Neural cell (in vitro differentiated cells): ENCODE results near the gene SLC2A10. TPM values are rescaled to one million over a fixed set of nuclear protein-coding genes. Genes with fewer than 3 reads are reported as not detected.

Experiments
- H2AFZ ChIP-seq: fragments of 200-600, 300-800 bp; sonication (generic), shearing (Covaris generic); 2 replicates; pipeline ENCODE4 v1.6.0; 2014; ENCODE audit warnings: low read depth, mild to moderate bottlenecking, antibody characterized with exemption, low read length, moderate library complexity
- H3F3A ChIP-seq: fragments of 200-600 bp; shearing (Covaris generic); 2 replicates; pipeline ENCODE4 v1.6.1; 2016; ENCODE audit warnings: mild to moderate bottlenecking, moderate library complexity, mixed read lengths, antibody characterized with exemption, low read length; ENCODE audit not compliant: insufficient read depth, poor library complexity, severe bottlenecking
- H3K27ac ChIP-seq: fragments of 200-600, 300-800 bp; sonication (generic), shearing (Covaris generic); 2 replicates; pipeline ENCODE4 v1.5.1; 2014; ENCODE audit warnings: mild to moderate bottlenecking, low read length, moderate library complexity
- H3K27me3 ChIP-seq: fragments of 300-800, 200-600 bp; sonication (generic), shearing (Covaris generic); 2 replicates; pipeline ENCODE4 v1.6.0; 2014; ENCODE audit warnings: mild to moderate bottlenecking, low read depth, low read length, moderate library complexity; ENCODE audit not compliant: insufficient read depth
- H3K36me3 ChIP-seq: fragments of 300-800, 200-600 bp; sonication (generic), shearing (Covaris generic); 2 replicates; pipeline ENCODE4 v1.5.1; 2014; ENCODE audit warnings: mild to moderate bottlenecking, antibody characterized with exemption, low read length, moderate library complexity; ENCODE audit not compliant: insufficient read depth
- H3K4me2 ChIP-seq: fragments of 300-800, 200-600 bp; sonication (generic), shearing (Covaris generic); 2 replicates; pipeline ENCODE4 v1.6.0; 2014; ENCODE audit warnings: mild to moderate bottlenecking, low read length
- H3K4me3 ChIP-seq: fragments of 300-800, 200-600 bp; sonication (generic), shearing (Covaris generic); 2 replicates; pipeline ENCODE4 v1.5.1; 2014; ENCODE audit warnings: mild to moderate bottlenecking, low read length, moderate library complexity
- H3K79me2 ChIP-seq: fragments of 200-600 bp; shearing (Covaris generic); replicated peaks from 2 replicates; pipeline ENCODE4 v1.6.0; 2014; ENCODE audit warnings: mild to moderate bottlenecking, low read length, moderate library complexity; ENCODE audit not compliant: insufficient read depth
- H3K9ac ChIP-seq: fragments of 300-800, 200-600 bp; sonication (generic), shearing (Covaris generic); 2 replicates; pipeline ENCODE4 v1.6.1; 2016; ENCODE audit warnings: mild to moderate bottlenecking, low read length, mixed read lengths
- H3K9me2 ChIP-seq: fragments of 200-600 bp; shearing (Covaris generic); 2 replicates; pipeline ENCODE4 v1.6.1; 2016; ENCODE audit warnings: mild to moderate bottlenecking, low read length, mixed read lengths; ENCODE audit not compliant: insufficient read depth
- H3K9me3 ChIP-seq: fragments of 200-600, 300-800 bp; sonication (generic), shearing (Covaris generic); 2 replicates; pipeline ENCODE4 v1.6.1; 2016; ENCODE audit warnings: mild to moderate bottlenecking, mixed run types, low read length, moderate library complexity, mixed read lengths
- H4K20me1 ChIP-seq: fragments of 200-600 bp; shearing (Covaris generic); 2 replicates; pipeline ENCODE4 v1.6.1; 2016; ENCODE audit warnings: mild to moderate bottlenecking, mixed run types; ENCODE audit not compliant: insufficient read depth
- CTCF ChIP-seq: fragments of 450-650 bp; IDR thresholded peaks from 2 replicates; pipeline ENCODE4 v1.5.1; 2014; ENCODE audit warnings: antibody characterized with exemption, mild to moderate bottlenecking, moderate library complexity; ENCODE audit not compliant: poor library complexity, severe bottlenecking
- EP300 ChIP-seq: fragments of 450-650 bp; conservative IDR thresholded peaks from 2 replicates; pipeline ENCODE4 v1.6.1; 2014; ENCODE audit warnings: antibody characterized with exemption, mild to moderate bottlenecking, moderate library complexity; ENCODE audit not compliant: poor library complexity, severe bottlenecking
- EZH2 ChIP-seq: fragments of 200-600, 300-800 bp; shearing (Covaris generic), sonication (generic); IDR thresholded peaks from 2 replicates; pipeline ENCODE4 v1.6.1; 2014; ENCODE audit warnings: antibody characterized with exemption, low read length, borderline replicate concordance, mild to moderate bottlenecking; ENCODE audit not compliant: insufficient read depth, poor library complexity, severe bottlenecking
- MXI1 ChIP-seq: fragments of 450-650 bp; conservative IDR thresholded peaks from 2 replicates; pipeline ENCODE4 v1.6.1; 2014; ENCODE audit warnings: antibody characterized with exemption, mild to moderate bottlenecking; ENCODE audit not compliant: poor library complexity, severe bottlenecking
- POLR2AphosphoS5 ChIP-seq: IDR thresholded peaks from 2 replicates; pipeline ENCODE4 v1.6.1; 2012
- RAD21 ChIP-seq: fragments of 450-650 bp; conservative IDR thresholded peaks from 2 replicates; pipeline ENCODE4 v1.6.1; 2014; ENCODE audit warnings: antibody characterized with exemption, mild to moderate bottlenecking, moderate library complexity
- REST ChIP-seq: IDR thresholded peaks from 2 replicates; pipeline ENCODE4 v1.6.1; 2012; ENCODE audit warnings: borderline replicate concordance
- SMC3 ChIP-seq: fragments of 450-650 bp; conservative IDR thresholded peaks from 2 replicates; pipeline ENCODE4 v1.6.1; 2014; ENCODE audit warnings: antibody characterized with exemption, mild to moderate bottlenecking, moderate library complexity; ENCODE audit not compliant: poor library complexity
- TAF1 ChIP-seq: IDR thresholded peaks from 2 replicates; pipeline ENCODE4 v1.6.1; 2012; ENCODE audit warnings: low read depth
- polyA plus RNA-seq: library from polyadenylated mRNA; depleted of rRNA; stranded (reverse); fragments of >200 nt; gene quantifications from 2 replicates; pipeline ENCODE4 v1.2.3, GENCODE V29; 2014

The SLC2A10 gene
- polyA plus RNA-seq, 1 donor from 2014 or later = not detected

GRCh38 chr20:46691196-46691595 is 18.3 kb upstream of the SLC2A10 start:
- peaks cover 25% of the 10 kb centered on the region for H3K79me2 ChIP-seq
- peaks cover 6% of the 10 kb centered on the region for H3F3A ChIP-seq
- H3K9me2 ChIP-seq = no peaks in the 10 kb centered on the region
- no peak overlapping the region for H2AFZ ChIP-seq
- H3K27me3 ChIP-seq = no peaks in the 10 kb centered on the region
- no peak overlapping the region for H3K27ac ChIP-seq
- H3K9me3 ChIP-seq = no peaks in the 10 kb centered on the region
- no peak for TF ChIP-seq TAF1
- no peak for TF ChIP-seq SMC3
- TF ChIP-seq MXI1 = no peak
- TF ChIP-seq EZH2 = no peak
- TF ChIP-seq CTCF = no peak
- no peak for TF ChIP-seq REST
- TF ChIP-seq POLR2AphosphoS5 = no peak
- TF ChIP-seq EP300 = no peak
- no peak for TF ChIP-seq RAD21
- no peak overlapping the region for H3K9ac ChIP-seq
- H3K4me2 ChIP-seq = no peak overlapping the region
- H4K20me1 ChIP-seq = no peaks in the 10 kb centered on the region
- H3K4me3 ChIP-seq = no peak overlapping the region
- no peaks in the 10 kb centered on the region for H3K36me3 ChIP-seq

- Histone ChIP-seq H3K27ac (no peak overlapping the region), H2AFZ (no peak overlapping the region), H3K4me2 (no peak overlapping the region), H3K9me2 (no peaks in the 10 kb centered on the region), H3K9ac (no peak overlapping the region), H3F3A (no peaks in the 10 kb centered on the region), H4K20me1 (no peaks in the 10 kb centered on the region), H3K79me2 (no peaks in the 10 kb centered on the region), H3K9me3 (no peaks in the 10 kb centered on the region), H3K4me3 (no peak overlapping the region), H3K27me3 (no peaks in the 10 kb centered on the region), H3K36me3 (no peaks in the 10 kb centered on the region)
- no peak for TF ChIP-seq TAF1
- no peak for TF ChIP-seq EP300
- TF ChIP-seq RAD21 = no peak
- no peak for TF ChIP-seq REST
- TF ChIP-seq CTCF = no peak
- no peak for TF ChIP-seq POLR2AphosphoS5
- TF ChIP-seq MXI1 = no peak
- no peak for TF ChIP-seq SMC3
- no peak for TF ChIP-seq EZH2
Measured at GRCh38 chr20:46694484-46694883, 15.0 kb upstream of the SLC2A10 start.
